ENCODE results near the gene C12orf50.
"Not testable (repeated sequence)": the region's sequence is repeated elsewhere in the genome, so short reads cannot be mapped to it uniquely, and the experiment has no call there.

C12orf50 gene

DNA sequence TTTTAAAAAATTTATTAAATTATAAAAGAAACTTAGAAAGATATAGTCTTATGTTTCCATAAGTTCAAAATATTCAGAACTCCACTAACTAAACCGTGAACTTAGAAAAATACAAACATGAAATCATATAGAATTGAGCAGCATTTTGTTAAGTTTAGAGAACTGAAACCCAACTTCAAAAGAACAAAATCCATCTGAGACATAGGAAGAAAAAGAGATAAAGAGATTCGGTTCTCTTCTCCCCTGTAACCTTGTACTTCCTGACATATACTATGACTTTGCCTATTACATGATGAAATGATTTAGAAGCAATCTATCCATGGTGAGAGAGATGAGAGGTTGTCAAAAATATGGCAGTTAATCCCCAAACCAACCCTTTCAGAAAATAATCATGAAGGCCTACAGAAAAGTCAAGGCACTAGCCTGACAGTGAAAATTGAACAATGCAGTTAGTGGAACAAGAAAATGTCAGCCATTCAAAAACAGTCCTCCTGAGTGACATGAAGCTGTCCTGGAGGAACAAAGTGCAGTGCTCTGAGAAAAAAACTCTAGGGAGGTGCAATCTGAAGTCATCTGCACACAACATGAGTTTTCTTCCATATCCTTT is 44.0 kb downstream of the C12orf50 start:
- no peak for DNase-seq

DNA sequence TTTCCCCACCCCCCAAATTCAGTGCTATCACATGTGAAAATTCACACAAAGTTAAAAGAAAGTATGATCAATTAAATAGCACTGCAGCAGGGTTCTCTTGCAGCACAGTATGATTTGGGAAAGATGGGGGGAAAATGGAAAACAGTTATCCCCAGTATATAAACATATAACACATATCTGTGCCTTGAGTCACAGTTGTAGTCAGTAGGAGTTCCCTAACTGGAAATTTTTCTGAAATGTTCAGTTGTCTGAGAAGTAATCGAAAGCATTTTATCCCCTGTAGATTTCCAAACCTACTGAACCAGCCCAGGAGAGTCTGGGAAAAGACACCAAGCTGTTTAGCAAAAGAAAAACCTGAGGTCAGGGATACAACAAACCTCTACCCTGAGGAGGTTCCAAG is 47.0 kb downstream of the C12orf50 start:
- no peak for DNase-seq

DNA sequence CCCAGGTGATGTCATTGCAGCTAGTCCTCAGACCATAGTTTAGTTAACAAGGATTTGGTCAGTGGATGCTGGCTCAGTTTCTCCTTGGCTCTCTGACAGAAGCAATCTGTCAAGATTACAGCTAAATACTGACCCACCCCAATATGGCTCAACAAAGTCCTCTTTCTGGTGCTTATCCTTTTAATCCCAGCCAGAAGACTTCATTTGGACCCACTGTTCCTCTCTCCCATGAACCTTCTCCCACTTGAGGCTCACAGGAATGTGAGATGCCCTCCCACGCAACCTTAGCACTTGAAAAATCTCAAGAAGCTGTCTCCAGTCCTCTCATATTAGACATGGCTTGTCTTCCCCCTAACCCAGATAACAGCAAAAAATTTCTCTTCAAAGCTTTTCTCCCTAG is 47.7 kb downstream of the C12orf50 start:
- DNase-seq: no peak

DNA sequence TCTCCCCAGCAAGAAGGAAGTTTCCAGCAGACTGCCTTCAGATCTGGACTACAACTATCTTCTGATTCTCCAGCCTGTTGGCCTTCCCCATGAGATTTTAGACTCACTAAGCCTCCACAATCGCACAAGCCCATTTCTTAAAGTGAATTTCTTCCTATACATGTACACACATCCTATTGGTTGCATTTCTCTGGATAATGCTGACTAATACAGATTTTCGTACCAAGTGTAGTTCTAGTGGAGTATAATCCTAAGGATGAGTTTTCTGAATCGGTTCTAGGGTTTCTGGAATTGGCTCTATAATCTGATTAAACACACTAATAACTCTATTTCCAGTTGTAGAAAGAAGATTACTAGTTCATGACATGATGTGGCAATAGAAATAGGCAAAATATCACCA is 53.3 kb downstream of the C12orf50 start:
- no peak for DNase-seq

DNA sequence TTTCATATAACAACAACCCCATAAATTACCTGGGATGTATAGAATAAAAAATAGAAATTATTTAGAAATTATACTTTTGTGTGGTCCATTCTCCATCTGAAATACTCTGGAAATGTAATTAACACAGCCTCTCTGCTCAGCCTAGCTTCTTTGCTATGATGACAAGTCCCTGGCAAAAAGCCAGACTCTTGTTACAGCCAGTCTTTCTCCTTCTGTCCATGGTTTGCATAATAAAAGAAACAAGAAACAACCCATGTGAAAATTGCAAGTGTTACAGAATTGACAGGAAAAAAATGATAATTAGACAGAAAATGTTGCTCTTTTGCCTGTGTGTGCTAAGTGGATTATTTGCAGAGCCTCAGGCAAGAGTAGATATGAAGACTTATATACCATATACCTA is 61.3 kb downstream of the C12orf50 start:
- peak in 1 of 2 experiments; percentile 42 for DNase-seq

DNA sequence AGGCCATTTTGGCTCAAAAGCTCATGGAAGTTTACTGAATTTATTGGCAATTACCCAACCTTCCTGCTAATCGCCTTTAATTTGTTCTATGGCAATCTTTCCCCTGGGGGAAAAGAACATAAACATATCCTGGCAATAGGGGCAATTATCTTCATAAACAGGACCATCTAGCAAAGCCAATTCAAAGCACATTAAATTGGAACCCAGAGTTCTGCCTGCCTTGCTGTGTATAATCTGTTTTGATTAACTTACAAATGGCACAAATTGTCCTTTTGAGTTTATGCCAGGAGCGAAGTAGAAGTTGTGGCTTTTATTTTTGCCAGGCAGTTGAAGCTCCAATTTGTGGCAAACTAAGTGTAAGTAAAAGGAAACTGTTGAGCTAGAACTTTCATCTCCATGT is 68.6 kb downstream of the C12orf50 start:
- no peak for DNase-seq

DNA sequence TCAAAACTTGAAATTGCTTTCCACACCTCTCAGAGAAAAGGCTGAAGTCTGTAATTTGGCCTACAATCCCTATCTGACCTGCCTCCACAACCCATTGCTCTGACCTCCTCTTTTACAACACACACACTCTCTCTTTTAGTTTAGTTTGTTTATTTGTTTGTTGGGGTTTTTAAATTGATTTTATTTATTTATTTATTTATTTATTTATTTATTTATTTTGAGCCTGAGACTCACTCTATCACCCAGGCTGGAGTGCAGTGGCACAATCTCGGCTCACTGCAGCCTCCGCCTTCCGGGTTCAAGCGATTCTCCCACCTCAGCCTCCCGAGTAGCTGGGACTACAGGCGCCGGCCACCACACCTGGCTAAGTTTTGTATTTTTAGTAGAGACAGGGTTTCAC is 75.2 kb downstream of the C12orf50 start:
- DNase-seq: not testable (repeated sequence)

DNA sequence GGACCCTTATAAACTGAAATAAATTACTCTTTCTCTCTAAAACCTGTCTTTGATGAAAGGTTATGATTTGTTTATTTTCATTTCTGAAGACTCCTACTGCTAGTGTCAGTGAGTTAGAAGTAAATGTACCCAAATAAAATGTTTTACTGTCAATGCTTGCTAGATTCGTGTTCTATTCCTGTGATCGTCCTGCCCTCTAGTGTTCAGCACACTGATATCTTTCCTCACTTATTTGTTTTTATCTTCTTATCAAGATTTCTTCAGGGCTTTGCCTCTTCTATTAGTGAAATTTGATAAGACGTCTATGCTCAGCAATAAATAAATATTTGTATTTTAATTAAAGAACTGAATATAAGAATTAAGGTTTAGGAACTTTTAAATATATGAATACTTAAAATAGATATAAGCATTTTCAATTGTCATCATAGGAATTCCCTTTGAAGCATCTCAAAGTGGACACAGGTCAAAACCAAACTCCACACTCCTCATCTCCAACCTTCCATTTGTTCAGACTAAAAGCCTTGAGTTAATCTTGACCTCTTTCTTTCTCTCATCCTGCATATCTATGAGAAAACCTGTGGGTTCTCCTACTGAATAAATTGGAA is 75.8 kb downstream of the C12orf50 start:
- DNase-seq: peak in 1 of 2 experiments; percentile 46

DNA sequence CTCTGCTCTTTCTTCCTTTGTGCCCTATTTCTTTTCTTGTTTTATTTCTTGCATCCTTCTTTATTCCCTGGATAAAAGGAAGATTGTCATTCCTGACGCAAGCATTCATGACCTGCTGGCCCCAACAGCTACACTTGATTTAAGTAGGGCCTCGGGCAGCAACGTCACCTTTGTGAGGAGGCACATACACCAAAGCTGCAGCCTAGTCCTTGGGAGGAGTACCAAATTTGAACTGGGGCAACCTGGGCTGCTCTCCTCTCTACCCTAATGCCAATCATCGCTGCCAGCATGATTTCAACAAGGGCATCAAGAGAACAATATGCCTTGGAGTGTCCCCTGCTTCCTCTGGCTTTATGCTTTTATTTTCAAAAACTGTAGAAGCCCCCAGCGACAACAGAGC is 76.4 kb downstream of the C12orf50 start:
- no peak for DNase-seq

DNA sequence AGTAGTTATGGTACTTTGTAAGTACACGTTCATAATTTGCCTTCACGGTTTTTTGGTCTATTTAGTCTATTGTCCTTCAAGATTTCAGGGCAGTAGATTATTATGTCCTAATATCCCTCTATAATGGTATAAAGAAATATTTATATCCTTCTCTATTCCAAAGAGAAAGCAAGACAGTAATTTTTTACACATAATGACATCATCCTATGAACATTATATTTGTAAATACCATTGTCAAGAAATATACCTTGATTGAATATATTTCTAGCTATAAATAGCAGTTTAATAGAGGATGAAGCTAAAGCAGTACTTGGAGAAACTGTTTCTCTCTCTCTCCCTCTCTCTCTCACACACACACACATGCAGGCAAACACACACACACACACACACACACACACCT is 77.0 kb downstream of the C12orf50 start:
- DNase-seq: no peak

DNA sequence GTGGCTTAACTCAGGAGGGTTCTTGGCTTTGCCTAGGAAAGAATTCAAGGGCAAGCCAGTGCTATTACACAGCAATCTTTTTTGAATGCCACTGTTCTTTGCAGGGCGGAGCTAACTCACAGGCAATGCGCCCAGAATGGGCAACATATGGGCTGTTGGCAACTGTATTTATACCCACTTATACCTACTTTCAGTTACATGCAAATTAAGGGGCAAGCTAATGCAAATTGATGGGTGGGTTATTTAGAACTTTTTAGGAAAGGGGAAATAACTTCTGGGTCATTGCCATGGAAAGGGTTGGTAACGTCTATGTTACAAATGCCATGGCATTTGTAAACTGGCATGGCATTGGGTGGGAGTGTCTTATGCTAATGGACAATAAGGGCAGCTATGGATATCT is 85.4 kb downstream of the C12orf50 start:
- DNase-seq: peak; percentile 23 to 56

DNA sequence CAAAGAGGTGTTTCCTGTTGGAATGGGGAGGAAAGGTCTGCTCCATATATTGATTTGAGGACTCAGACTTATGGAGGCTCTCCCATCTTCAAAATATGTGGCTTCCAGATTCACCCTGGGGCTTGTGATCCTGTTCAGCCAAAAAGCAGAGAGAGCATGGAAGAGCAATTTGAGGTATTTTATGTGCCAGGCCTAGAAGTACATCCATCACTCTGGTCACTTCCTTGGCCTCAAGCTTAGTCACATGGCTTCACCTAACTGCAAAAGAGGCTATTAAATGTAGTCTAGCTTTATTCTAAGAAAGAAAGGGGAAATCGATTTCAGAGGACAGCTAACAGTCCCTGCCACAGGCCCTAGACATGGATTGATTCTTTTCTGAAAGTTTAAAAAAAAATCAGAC is 86.2 kb downstream of the C12orf50 start:
- DNase-seq: no peak

DNA sequence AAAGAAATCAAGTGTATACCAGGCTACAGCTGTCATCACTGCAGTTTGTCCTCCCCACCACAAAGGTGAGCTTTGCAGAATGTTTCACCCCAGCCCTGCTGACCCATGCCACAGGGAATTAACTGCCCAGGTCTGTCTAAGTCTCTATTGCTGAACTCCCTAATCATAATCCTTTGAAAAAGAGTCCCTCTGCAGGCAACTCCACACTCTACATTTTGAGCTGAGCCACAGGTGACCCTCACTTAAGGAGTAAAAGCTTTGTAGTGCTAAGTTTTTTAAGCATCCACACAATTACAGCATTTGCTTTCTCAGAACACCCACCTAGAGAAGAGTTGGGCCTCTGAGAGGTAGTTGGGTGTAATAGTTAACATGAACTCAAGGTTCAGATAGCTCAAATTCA is 90.0 kb downstream of the C12orf50 start:
- no peak for DNase-seq

DNA sequence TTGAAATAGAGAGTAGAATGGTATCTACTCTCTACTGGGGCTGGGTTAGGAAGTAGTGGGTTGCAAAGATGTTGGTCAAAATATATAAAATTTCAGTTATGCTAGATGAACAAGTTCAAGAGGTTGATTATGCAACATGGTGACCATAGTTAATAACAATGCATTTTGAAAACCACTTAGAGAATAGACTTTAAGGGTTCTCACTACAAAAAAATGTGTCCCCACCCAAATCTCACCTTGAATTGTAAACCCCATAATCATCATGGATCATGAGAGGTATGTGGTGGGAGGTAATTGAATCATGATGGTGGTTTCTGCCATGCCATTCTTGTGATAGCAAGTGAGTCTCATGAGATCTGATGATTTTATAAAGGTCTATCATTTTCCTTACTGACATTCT is 94.0 kb downstream of the C12orf50 start:
- no peak for DNase-seq

DNA sequence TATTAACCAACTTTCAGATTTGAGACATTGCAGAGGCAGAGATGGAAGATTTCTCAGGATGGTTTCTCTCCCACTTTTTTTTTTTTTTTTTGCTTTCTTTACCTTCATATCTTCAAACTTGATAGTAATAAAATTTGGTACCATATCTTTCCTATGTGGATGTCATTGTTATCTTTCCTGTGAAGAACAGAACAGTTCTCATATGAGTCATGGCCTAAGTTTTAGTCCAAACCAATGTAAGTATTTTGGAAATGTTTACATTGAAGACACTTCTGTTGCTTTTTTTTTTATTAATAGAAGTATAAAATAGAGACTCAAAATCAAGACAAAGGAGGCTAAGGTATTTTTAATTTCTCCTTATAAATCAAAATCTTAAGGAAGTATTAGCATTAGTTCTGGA is 95.2 kb downstream of the C12orf50 start:
- DNase-seq: no peak

DNA sequence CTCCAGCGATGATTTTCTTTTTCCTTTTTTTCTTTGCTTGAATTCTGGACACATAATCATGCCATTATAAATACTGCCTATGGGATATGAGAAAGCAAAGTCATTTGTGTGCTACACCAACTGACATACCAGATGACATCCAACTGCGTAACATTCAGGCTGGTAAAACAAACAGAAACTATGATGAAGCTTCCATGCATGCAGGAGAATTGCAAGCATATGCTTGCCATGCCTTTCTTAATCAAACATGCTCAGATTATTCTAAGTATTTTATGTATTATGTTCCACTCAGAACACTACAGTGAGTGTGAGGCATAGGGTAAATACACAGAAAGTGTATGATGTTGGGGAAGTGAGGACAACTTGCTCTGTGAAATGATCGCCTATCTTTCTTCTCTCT is 97.4 kb downstream of the C12orf50 start:
- DNase-seq: no peak

DNA sequence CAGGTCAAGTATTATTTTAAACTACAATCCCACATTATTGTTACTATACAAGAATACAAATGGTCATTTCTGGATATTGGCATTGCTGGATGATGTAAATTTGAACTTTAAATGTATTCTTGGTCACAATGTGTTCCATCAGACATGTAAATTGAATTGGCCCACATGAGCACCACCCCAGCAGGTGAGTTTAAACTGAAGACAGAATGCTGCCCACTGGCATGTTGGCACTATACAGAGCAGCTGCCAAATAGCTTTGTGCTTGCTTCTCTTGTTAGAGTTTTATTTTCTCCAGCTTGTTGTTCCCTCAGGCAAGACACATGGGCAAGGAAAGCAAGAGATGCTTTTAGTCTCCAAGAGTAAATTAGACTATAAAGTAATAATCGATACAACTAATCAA is 98.6 kb downstream of the C12orf50 start:
- DNase-seq: no peak

Measured in NCI-H524 (cell line).